Vagina (tissue), 2 donors: Measurements from ENCODE around the gene ASAP2.

Source experiments
- POLR2A ChIP-seq, 2 donors: fragments of 450-650 bp; IDR thresholded peaks; one replicate each; pipeline ENCODE4 v1.6.1; 2017; ENCODE audit warnings: antibody characterized with exemption in 2 of 2, mild to moderate bottlenecking in 2 of 2, moderate library complexity in 2 of 2
- POLR2AphosphoS5 ChIP-seq, 2 donors: sonication (generic); formaldehyde crosslinking; IDR thresholded peaks; one replicate each; pipeline ENCODE4 v1.9.0; 2017; ENCODE audit warnings: antibody characterized with exemption in 2 of 2, mild to moderate bottlenecking in 2 of 2, low read depth in 1 of 2; ENCODE audit not compliant: insufficient read depth in 1 of 2
- TF ChIP-seq, protein P1 (sequence below), 3 experiments: fragments of 450-650 bp in 2 of 3; fragments of 200-600 bp in 1 of 3; sonication (generic) in 1 of 3; IDR thresholded peaks; one replicate each; pipeline ENCODE4 v1.5.1; 2017 to 2019; ENCODE audit warnings: antibody characterized with exemption in 3 of 3, mild to moderate bottlenecking in 2 of 3, moderate library complexity in 2 of 3

DNA sequence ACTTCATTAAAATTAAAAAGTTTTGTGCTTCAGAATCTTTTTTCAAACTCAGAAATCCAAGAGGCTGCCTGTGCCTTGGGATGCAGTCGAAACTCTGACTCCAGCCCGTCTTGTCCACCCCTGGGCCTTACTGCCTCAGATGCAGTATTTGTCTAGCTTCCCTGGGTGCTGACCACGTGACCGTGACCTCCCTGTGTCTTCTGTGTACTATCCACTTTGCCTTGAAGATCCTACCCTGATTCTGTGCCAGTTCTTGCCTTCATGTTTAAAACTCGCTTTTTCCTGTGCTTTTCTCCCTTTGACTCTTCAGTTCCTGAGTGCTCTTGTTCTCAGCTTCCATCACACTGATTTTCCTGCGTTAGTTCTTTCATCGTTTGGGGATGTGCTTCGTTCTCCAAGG is 136.0 kb downstream of the ASAP2 start:
- TF ChIP-seq, protein P1, sequence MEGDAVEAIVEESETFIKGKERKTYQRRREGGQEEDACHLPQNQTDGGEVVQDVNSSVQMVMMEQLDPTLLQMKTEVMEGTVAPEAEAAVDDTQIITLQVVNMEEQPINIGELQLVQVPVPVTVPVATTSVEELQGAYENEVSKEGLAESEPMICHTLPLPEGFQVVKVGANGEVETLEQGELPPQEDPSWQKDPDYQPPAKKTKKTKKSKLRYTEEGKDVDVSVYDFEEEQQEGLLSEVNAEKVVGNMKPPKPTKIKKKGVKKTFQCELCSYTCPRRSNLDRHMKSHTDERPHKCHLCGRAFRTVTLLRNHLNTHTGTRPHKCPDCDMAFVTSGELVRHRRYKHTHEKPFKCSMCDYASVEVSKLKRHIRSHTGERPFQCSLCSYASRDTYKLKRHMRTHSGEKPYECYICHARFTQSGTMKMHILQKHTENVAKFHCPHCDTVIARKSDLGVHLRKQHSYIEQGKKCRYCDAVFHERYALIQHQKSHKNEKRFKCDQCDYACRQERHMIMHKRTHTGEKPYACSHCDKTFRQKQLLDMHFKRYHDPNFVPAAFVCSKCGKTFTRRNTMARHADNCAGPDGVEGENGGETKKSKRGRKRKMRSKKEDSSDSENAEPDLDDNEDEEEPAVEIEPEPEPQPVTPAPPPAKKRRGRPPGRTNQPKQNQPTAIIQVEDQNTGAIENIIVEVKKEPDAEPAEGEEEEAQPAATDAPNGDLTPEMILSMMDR (IDR thresholded peaks at IDR 0.05), result no peak
- no peak for TF ChIP-seq POLR2A (IDR thresholded peaks at IDR 0.05)
- no peak for TF ChIP-seq POLR2AphosphoS5 (IDR thresholded peaks at IDR 0.05; ENCODE audit: insufficient read depth in 1 of 2, low read depth in 1 of 2)
